Nephron progenitor cell (in vitro differentiated cells): ENCODE results near the gene ZNF823.

Experiments used
- DNase-seq: peaks from one replicate; pipeline ENCODE4 v3.0.0; 2021
- H3K27ac Mint-ChIP-seq: 2 replicates; pipeline ENCODE4 v1.8.0; 2021; ENCODE audit warnings: mild to moderate bottlenecking, moderate library complexity, mixed read lengths
- H3K27me3 Mint-ChIP-seq: 2 replicates; pipeline ENCODE4 v1.8.0; 2021; ENCODE audit warnings: mild to moderate bottlenecking, low read depth, mixed read lengths; ENCODE audit not compliant: poor library complexity
- H3K36me3 Mint-ChIP-seq: 2 replicates; pipeline ENCODE4 v1.8.0; 2021; ENCODE audit warnings: low read depth, mixed read lengths
- H3K4me1 Mint-ChIP-seq: 2 replicates; pipeline ENCODE4 v1.8.0; 2021; ENCODE audit warnings: mixed read lengths
- H3K4me3 Mint-ChIP-seq: 2 replicates; pipeline ENCODE4 v1.8.0; 2021; ENCODE audit warnings: mild to moderate bottlenecking, moderate library complexity, mixed read lengths
- H3K9me3 Mint-ChIP-seq: 2 replicates; pipeline ENCODE4 v1.8.0; 2021; ENCODE audit warnings: mild to moderate bottlenecking, moderate library complexity, mixed read lengths
- CTCF ChIP-seq: fragments of 200-600 bp; sonication (generic); IDR thresholded peaks from 2 replicates; pipeline ENCODE4 v1.5.0; 2021; ENCODE audit warnings: antibody characterized with exemption

The ZNF823 gene

DNA sequence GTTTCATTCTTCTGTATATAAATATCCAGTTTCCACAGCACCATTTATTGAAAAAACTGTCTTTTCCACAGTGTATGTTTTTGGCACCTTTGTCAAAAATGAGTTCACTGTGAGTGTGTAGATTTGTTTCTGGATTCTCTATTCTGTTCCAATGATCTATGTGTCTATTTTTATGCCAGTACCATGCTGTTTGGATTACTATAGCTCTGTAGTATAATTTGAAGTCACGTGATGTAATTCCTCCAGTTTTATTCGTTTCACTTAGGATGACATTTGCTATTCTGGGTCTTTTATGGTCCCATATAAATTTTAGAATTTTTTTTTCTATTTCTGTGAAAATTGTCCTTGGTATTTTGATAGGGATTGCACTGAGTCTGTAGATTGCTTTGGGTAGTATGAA lies 11.0 kb upstream of the ZNF823 start:
- H3K9me3 Mint-ChIP-seq = peaks cover 85% of the 10 kb centered on the region
- H3K4me1 Mint-ChIP-seq = peaks cover 5% of the 10 kb centered on the region
- DNase-seq = no peak
- H3K36me3 Mint-ChIP-seq = peaks cover 12% of the 10 kb centered on the region
- peaks cover 9% of the 10 kb centered on the region for H3K27me3 Mint-ChIP-seq
- no peak overlapping the region for H3K27ac Mint-ChIP-seq
- TF ChIP-seq CTCF = no peak
- H3K4me3 Mint-ChIP-seq = no peak overlapping the region

GRCh38 chr19:11747277-11747676 lies 8.5 kb upstream of the ZNF823 start:
- Mint-ChIP-seq H3K27me3 (peaks cover 5% of the 10 kb centered on the region), H3K36me3 (peaks cover 12% of the 10 kb centered on the region), H3K4me3 (no peak overlapping the region), H3K27ac (no peak overlapping the region), H3K9me3 (peaks cover 63% of the 10 kb centered on the region), H3K4me1 (peaks cover 5% of the 10 kb centered on the region)
- no peak for DNase-seq
- no peak for TF ChIP-seq CTCF

GRCh38 chr19:11745869-11746268 lies 7.1 kb upstream of the ZNF823 start:
- Mint-ChIP-seq H3K36me3 (peaks cover 12% of the 10 kb centered on the region), H3K4me1 (peaks cover 5% of the 10 kb centered on the region), H3K9me3 (peaks cover 49% of the 10 kb centered on the region), H3K27me3 (peaks cover 17% of the 10 kb centered on the region), H3K27ac (peak overlapping the region; percentile 12), H3K4me3 (no peak overlapping the region)
- DNase-seq = no peak
- TF ChIP-seq CTCF = no peak

DNA sequence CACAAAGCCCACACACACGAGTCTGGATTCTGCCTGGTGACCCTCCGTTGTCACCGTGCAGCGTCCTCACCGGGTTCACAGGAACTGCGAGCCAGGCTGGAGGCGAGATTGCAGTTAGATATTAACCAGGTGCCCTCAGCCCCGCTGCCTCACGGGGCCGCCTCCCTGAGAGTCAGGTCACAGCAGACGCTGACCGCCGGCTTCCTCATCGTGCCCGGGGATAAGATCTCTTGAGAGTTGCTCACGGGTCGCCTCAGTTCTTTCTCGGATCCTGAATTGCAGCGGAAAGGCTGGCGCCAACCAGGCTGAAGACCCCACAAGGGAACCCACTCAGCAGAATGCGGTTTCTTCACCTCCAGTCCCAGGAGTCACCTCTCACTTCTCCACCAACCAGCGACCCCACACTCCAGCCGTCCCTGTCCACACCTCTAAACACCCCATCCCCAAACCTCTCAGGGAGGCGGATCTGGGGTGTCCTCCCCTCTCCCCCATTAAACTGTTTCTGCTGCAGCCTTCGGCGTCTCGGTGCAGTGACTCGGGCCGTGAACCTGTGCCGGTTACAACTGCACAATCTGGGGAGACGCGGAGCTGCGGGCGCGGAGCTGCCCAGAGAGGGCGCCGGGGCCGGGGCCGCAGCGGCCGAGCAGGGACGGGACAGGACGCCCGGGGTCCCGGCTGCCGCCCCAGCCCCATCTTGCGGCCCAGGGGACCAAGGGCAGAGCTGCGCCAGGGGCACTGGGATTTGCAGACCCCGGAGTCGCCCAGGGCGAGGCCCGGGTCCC lies 591 bp downstream of the ZNF823 start:
- peak overlapping the region; percentile 100 for H3K27ac Mint-ChIP-seq
- TF ChIP-seq CTCF = no peak
- H3K4me1 Mint-ChIP-seq = peaks cover 28% of the 10 kb centered on the region
- H3K27me3 Mint-ChIP-seq = peaks cover 16% of the 10 kb centered on the region
- H3K36me3 Mint-ChIP-seq = peaks cover 30% of the 10 kb centered on the region
- H3K9me3 Mint-ChIP-seq = peaks cover 14% of the 10 kb centered on the region
- H3K4me3 Mint-ChIP-seq = peak overlapping the region; percentile 99
- DNase-seq = peak; percentile 61

DNA sequence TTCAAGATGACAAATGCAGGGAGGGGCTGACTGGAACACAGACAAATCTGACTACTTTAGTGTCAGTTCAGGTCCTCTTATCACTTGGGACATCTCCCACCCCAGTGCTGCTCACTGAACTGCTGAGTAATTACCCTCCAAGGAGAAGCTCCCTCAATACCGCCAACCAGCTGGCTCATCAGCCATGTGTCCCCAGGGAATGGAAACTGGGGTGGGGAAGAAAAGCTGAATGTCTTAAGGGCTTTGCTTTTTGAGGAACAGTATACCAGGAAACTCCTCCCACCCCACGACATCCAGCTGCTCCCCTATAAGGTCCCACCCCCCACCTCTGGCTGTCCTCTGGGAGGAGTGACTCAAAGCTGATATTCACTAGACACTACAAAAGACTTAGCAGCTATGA lies 2.0 kb downstream of the ZNF823 start:
- H3K4me3 Mint-ChIP-seq = peak overlapping the region; percentile 99
- H3K27ac Mint-ChIP-seq = no peak overlapping the region
- peaks cover 23% of the 10 kb centered on the region for H3K9me3 Mint-ChIP-seq
- no peak for TF ChIP-seq CTCF
- peaks cover 28% of the 10 kb centered on the region for H3K4me1 Mint-ChIP-seq
- no peak for DNase-seq
- peaks cover 9% of the 10 kb centered on the region for H3K27me3 Mint-ChIP-seq
- H3K36me3 Mint-ChIP-seq = peaks cover 42% of the 10 kb centered on the region

- peaks cover 2% of the 10 kb centered on the region for H3K27me3 Mint-ChIP-seq
- H3K4me1 Mint-ChIP-seq = peaks cover 28% of the 10 kb centered on the region
- H3K27ac Mint-ChIP-seq = no peak overlapping the region
- H3K4me3 Mint-ChIP-seq = no peak overlapping the region
- H3K36me3 Mint-ChIP-seq = peaks cover 55% of the 10 kb centered on the region
- no peak for DNase-seq
- peaks cover 36% of the 10 kb centered on the region for H3K9me3 Mint-ChIP-seq
- no peak for TF ChIP-seq CTCF
Measured at GRCh38 chr19:11735375-11735774, 3.4 kb downstream of the ZNF823 start.
